ENCODE measurements around the gene GCGR. TPM values are rescaled to one million over a fixed set of nuclear protein-coding genes. Genes with fewer than 3 reads are reported as not detected.

The GCGR gene
- total and polyA plus RNA-seq, 2 of the 13 experiments (the other 11 are each of a cell fraction or from before 2014, with no cell fraction given) = 0.04 to 0.13 TPM

- TF ChIP-seq ZNF800 (CRISPR knock-in tag; IDR thresholded peaks at IDR 0.05) = peak; percentile 76; the same call in 1 of the 2 replicates
- TF ChIP-seq ZNF350 (CRISPR knock-in tag; IDR thresholded peaks at IDR 0.05; ENCODE audit: borderline replicate concordance, low read depth) = no peak; the same call in 1 of the 2 replicates
- TF ChIP-seq TOPORS (CRISPR knock-in tag; IDR thresholded peaks at IDR 0.05) = peak; percentile 70
- TF ChIP-seq E2F2 (CRISPR knock-in tag; IDR thresholded peaks at IDR 0.05; ENCODE audit: borderline replicate concordance) = peak; percentile 90; the same call in 1 of the 2 replicates
- no peak for TF ChIP-seq ZNF567 (CRISPR knock-in tag; IDR thresholded peaks at IDR 0.05; ENCODE audit: borderline replicate concordance)
- peak; percentile 90 for TF ChIP-seq HDAC1 (CRISPR knock-in tag; IDR thresholded peaks at IDR 0.05)
- TF ChIP-seq TBL1XR1 (IDR thresholded peaks at IDR 0.05; ENCODE audit: borderline replicate concordance, low read length, partially characterized antibody) = no peak
- peak; percentile 84; the same call in 1 of the 2 replicates for TF ChIP-seq MED13 (CRISPR knock-in tag; IDR thresholded peaks at IDR 0.05)
- TF ChIP-seq CREB3 (CRISPR knock-in tag; IDR thresholded peaks at IDR 0.05) = peak; percentile 98
- TF ChIP-seq MXD1 (CRISPR knock-in tag; IDR thresholded peaks at IDR 0.05) = peak; percentile 82
- peak; percentile 93 for TF ChIP-seq ZBTB7A (CRISPR knock-in tag; IDR thresholded peaks at IDR 0.05)
- peak; percentile 51; the same call in 1 of the 2 replicates for TF ChIP-seq ARID5B (CRISPR knock-in tag; IDR thresholded peaks at IDR 0.05)
- peak; percentile 82 for TF ChIP-seq HIVEP1 (CRISPR knock-in tag; IDR thresholded peaks at IDR 0.05)
- TF ChIP-seq SCMH1 (CRISPR knock-in tag; IDR thresholded peaks at IDR 0.05; ENCODE audit: borderline replicate concordance) = no peak
- TF ChIP-seq ZBTB10 (CRISPR knock-in tag; IDR thresholded peaks at IDR 0.05; ENCODE audit: borderline replicate concordance) = no peak; the same call in 1 of the 2 replicates
- TF ChIP-seq ZNF331 (CRISPR knock-in tag; IDR thresholded peaks at IDR 0.05) = peak; percentile 77
- peak; percentile 79 for TF ChIP-seq ZNF746 (CRISPR knock-in tag; IDR thresholded peaks at IDR 0.05)
Measured at GRCh38 chr17:81833160-81833920, 29.4 kb downstream of the GCGR start, which contains the start of gene MCRIP1 (continued).

All from HepG2 (cell line).